ENCODE data around the gene KRT13.

KRT13 gene

DNA sequence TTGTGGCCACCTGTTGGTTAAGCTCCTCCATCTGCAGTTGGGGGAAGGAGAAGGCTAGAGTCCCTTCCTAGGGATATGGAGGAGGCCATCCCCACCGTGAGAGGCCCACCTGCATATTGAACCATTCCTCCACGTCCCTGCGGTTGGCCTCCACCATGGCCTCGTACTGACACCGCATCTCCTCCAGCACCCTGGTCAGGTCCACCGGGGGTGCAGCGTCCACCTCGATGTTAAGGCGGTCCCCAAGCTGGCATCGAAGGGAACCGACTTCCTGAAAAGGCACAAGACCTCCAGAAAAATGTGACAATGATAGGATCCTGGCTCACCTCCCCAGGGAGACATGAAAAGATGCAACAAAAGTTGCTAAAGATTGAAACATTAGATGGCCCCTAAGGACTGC is 41.2 kb downstream of the KRT13 start:
- no peak for DNase-seq

DNA sequence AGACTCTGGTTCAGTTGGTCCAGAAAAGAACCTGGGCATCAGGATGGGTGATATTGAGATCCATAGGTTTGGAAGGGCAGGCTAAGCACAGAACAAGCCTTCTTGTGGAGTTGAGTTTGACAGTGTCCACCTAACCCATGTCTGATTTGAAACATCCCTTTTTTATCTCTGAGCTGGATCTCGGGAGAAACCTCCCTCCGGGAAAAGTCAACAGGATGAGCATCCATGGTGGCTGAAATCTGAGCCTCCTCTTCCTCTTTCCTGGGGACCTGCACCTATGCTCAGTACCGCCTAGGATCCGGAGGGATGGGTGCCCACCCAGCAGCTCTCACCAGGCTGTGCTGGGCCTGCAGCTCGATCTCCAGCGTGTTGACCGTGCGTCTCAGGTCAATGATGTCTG is 41.7 kb downstream of the KRT13 start:
- DNase-seq, result no peak

- DNase-seq, result no peak
These were observed 42.7 kb downstream of the KRT13 start for GRCh38 chr17:41462705-41463104.

DNA sequence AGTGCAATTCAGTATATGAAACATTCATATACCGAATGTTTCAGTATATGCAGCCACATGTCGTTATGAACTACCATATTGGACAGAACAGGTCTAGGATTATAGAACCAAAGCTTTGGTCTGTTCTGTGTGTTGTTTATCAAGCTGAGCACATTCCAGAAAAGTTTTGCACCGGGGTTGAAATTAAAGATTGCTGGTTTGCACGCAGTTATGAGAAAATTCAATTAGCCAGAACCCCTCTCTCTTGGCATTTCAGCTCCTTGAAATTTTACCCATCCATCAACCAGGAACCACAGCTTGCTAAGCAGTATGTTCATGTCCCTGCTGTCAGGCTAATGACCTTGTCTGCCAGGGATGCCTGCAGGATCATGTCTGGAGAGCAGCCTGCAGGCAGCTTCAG is 47.7 kb downstream of the KRT13 start:
- no peak for DNase-seq

GRCh38 chr17:41456204-41456603 is 49.2 kb downstream of the KRT13 start:
- no peak for DNase-seq

DNA sequence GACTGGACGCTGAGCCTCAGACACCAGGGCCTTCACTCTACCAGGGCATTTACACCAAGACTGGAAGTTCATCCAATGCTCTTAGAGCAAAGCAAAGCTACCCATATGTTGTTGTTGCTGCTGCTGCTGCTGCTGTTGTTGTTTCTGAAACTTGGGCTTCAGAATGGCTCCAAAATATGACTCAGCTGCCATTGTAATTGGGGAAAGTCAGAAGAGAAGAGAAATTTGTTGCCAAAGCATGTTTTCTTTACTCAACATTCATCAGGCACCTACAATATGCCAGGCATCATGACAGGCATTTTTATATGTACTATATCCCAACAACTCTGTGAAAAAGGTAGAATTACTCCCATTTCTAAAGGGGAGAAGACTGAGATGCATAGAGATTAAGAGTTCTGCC is 50.2 kb downstream of the KRT13 start:
- peak; percentile 22 for DNase-seq

DNA sequence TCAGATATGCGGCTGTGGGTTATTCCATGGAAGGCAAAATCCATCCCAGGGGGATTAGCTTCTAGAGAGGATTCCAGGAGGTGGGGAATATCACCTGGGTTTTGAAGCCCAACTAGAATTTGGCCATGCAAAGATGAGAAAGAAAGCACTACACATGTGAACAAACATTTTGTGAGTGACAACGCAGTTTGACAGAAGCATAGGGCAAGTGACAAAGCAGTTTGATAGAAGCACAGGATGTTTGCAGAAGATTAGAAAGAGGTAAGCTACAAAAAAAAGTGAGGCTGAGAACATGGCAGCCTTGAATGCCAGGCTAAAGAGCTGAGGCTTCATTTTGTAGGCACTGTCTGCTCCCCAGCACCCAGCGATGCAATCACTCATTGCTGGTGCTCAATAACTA is 52.3 kb downstream of the KRT13 start:
- no peak for DNase-seq

DNA sequence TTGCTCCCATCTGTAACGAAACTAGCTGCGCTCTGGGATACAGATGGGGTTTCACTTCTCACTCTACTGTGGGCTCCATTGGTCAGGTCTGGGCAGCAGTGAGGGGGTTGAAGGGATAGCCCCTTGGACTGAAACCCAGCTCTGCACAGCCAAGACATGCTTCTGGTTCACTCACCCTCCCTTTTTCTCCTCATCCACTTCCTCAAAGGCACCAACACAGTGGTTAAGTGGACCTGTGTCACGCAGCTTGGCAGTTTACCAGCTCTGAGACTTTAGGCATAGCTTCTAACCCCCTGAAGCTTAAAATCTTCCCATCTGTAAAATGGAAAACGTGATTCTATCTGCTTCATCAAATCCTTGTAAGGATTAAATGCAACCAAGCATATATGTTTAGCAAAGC is 53.1 kb downstream of the KRT13 start:
- no peak for DNase-seq

DNA sequence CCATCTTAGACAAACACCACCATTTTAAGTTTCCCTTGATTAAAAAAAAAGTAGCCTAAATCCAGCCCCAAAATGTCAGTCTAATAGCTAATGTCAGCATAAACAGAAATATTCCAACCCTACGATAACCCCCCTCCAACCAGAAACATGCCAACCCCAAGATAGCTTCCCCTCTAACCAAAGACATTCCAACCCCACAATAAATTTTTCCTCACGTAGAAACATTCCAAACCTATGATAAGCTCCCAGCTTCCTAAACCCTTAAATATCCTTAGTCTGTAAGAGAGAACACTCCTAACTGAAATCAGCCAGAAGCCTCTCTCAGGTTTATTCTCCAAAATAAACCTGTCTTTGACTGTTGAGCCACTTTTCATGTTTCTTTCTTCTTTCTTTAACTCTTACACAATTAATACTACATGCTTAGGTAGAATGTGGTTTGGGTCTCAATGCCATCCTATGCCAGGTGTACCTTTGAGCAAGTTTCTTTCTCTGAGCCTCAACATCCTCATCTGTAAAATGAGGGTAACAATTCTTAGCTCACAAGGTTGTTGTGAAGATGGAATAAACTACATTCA is 54.2 kb downstream of the KRT13 start:
- no peak for DNase-seq
